Stimulated activated CD8-positive, alpha-beta memory T cell treated with anti-CD3 and anti-CD28 coated beads, Interleukin-15, amount 100 ng/mL, for 1 hour (primary cell): ENCODE measurements around the gene KRT77.
"Not testable (repeated sequence)": the region's sequence is repeated elsewhere in the genome, so short reads cannot be mapped to it uniquely, and the experiment has no call there.

Source experiments
- DNase-seq: peaks from one replicate; pipeline ENCODE4 v3.0.0-alpha.2; 2020; ENCODE audit warnings: low read depth

KRT77 gene

DNA sequence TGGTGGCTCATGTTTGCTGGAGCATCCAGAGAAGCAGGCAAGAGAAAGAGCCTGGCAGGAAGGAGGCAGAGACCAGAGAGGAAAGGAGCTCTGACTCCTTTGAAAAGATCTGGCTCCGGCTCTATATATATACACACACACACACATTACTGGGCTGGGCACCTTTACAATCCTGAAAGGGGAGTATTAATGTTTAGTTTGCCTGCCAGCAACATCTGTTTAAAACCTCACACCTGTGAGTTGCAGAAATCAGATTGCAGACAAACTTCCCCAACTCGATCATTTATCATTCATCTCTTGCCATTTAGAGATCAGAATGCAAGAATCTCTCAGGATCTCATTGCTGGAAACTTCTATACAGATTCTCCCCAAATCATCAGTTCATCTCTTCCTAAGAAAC is at the start of gene KRT77:
TSS of gene KRT77 (minus strand) at position 101 of the 400 bp plus-strand sequence. CDS start at position 11, 90 bp downstream.
- DNase-seq, result no peak

DNA sequence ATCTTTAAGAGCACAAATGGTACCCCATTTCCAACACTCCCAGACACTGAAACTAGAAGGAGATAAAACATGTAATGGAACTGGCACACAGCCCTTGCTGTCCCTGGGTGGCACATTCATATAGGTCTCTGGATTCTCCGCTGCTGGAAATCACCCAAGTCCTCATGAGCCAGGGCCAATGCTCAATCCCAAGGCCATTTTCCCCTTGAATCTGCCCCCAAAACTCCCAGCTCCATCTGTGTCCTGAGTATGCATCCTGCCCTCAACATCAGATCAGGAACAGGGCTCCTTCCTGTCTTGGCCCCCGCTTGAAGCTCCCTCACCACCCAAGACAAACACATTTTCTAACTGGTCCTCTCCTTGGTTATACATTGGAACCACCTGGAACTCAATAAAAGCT is 49.2 kb upstream of the KRT77 start:
- no peak for DNase-seq

DNA sequence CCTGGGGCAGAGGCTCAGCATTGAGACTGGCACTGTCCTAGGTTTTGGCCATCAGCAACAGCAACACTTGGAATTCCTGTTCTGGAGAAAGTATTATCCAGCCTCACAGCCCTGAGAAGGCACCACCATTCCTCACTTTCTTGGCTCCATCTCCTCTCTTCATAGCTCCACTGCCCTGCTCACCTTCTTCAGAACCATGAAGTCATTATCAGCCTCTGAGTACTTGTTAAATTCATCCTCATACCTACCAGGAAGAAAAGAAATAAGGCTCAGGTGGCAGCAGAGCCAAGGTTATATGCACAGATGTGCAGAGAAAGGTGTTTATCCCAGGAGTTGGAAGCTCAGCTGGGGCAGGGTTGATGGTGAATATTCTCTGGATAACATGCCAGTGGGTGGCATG is 48.5 kb upstream of the KRT77 start:
- DNase-seq, result no peak

DNA sequence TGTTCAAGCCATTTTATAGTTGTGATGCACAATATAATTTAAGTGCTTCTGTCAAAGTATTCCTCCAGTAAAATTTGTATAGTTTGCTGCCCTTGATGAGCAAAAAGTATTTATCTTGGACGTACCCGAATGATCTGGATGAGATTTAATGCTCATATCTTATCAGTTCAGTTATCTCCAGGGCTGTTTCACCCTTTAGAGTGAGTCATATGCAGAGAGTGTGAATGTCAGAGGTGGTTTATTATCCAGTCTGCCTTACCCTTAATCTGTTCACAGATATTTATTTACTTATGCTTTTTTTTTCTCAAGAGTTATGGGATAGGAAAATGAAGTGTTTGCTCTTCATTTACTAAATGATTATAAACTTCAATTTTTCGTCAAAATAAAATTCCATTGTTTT is 47.2 kb upstream of the KRT77 start:
- not testable (repeated sequence) for DNase-seq

DNA sequence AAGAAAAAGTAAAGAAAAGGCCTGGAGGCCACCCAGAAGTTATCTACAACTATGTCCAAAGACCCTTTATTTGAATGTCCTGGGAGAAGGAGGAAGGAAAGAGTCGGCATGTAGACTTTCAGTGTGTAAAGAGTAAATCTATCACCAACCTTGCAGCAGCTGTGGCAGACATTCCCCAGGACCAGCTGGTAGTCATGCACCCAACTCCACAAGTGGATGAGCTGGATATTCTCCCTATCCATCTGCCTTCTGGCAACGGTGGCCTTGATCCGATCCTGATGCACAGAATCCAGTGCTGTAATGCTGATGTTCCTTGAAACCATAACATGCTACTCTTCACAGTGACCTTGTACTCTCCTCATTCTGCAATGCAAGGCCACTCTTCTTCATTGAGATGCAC is 46.5 kb upstream of the KRT77 start:
- DNase-seq, result no peak

DNA sequence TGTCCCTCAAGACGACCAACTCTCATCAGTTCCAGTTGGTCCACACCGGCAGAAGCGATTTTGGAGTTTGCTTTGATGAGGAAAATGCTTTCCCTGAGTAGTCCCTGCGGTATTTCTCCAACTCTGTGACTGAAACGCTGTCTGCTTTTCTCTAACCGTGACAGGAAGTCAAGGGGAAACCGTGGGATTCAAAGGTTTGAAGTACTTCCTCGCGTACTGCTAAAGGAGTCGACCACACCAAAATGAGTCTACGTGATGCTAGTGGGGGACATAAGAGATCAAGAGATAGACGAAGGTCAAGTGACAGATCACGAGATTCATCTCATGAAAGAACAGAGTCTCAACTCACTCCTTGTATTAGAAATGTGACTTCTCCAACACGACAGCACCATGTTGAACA is 45.3 kb upstream of the KRT77 start:
- DNase-seq, result no peak

DNA sequence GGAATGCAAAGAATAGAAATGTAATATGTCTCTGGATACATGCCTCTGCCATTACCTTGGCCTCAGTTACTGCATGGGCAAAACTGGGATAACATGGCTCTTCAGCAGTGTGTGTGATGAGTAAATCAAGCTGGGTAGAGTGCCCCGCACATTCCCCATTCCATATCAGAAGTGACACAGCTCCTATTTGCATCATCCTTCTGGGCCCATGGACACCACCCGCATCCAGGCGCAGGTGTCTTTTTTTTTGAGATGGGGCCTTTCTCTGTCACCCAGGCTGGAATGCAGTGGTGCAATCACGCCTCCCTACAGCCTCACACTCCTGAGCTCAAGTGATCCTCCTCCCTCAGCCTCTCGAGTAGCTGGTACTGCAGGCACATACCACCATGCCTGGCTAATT is 42.2 kb upstream of the KRT77 start:
- DNase-seq, result no peak

DNA sequence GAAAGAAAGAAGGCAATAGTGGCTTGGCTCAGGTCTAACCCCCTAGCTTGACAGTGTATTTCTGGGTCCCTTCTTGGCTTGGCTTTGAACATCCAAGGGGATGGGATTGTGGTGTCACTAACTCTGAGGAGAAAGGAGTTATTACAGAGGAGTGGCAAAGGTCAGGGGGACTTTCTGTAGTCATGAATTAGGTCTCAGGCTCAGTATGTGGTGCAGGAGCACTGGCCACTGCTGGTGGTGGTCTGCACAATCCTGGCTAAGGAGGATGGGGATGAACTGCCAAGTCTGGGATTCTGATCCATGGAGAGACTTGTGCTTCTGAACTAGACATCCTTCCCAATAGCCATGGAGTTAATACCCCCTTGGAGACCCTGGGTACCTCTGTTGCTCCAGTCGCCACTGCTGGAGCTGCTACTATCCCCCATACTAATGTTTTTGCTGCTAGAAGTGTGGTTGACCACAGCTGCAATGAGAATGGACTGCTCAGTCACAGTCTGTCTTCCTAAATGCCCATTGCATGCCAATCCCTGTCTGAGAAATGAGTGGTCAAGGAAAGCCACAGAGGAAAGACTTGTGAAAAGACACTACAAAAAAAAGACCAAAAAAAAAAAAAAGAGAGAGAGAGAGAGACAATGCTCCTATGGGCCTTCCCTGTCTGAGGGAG is 41.3 kb upstream of the KRT77 start:
- DNase-seq, result no peak

DNA sequence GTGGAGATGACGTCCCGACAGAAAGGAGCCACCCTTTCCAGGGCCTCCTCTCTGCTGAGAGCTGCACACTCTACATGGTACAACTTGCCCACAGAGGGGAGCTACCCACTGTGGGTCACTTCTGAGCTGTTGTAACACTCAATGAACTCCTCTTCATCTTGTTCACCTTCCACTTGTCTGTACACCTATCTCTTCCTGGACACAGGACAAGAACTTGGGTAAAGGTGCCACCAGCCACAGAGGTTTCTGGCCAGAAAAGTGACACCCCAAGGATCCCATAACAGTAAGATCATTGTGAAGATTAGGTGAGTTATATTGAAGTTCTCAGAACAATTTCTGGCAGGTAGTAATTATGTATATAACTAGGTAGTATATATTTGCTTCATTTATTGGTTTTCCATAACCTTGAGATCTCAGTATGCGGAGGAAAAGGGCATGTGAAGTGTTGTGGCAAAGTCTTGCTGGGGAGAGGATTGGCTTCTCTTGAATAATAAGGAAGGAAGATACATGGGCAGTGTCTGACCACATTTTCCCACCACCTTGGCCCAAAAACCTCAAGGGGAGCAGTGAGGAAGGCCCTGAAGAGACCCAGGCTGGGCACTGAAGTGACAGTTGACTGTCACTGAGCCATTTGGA is 39.6 kb upstream of the KRT77 start:
- DNase-seq, result no peak

DNA sequence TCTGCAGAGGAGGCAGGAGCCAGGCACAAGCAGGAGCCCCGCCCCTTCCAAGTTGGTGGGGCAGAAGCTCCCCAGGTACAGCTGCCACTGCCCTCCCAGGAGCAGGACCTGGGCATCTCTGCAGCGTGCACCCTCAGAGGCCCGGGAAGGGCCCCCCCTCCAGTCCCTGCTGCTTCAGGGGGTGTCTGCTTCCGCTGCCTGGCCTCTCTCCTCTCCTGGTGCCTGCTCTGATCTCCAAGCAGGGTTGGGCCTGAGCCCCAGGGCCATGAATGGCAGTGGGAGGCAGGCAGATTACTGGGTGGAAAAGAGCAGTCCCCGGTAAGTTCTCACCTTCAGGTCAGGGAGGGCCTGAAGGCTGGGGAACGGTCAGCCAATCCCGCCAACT is 38.9 kb upstream of the KRT77 start:
- no peak for DNase-seq

DNA sequence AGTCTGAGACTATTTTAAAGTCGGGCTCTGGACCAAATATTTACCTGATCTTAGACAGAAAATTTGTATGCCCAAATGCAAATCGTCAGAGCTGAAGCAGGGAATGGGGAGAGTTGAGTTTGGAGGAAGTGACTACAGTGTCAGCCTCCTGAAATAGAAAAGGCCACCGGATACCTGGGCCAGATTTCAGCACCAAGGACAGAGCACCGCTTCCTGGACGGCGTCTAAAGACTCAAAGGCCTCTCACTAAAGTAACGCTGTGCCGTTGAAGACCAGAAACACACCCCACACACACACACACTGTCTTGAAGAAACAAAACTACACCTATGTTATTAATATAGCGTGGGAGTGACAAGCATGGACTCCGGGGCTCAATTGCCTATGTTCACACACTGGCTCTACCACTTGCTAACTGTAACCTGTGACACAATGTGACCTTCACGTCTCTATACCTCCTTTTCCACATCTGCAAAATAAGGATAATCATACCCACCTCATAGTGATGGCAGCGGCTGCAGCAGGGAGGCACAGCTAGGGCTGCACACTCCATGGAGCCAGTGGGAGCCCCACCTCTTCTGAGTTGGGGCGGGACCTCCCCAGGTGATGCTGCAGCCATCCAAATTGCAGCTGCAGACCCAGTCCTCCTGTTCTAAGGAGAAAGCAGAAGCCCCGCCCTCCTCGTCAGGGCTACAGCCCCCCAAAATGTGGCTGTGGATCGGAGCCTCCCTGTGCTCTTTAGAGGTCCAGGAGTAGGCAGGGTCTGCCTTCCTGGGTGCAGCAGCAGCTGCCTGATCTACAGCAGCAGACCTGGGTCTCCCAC is 38.3 kb upstream of the KRT77 start:
- DNase-seq, result peak; percentile 54

DNA sequence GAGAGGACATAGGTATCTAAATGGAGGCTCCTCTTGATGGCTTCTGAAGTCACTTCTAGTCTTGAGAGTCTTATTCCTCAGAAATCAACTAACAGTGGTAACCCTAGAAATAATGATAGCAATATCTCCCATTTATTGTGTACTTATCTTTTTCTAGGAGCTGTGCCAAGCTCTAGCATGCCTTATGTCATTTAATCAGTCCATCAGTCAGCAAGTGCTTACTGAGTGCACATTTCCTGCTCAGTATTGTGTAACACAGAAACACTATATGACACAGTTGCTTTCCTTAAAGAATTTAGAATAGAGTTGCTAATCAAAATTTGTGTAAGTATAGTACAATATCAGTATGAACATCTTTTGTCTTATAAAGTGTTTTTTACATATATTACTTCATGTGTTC is 37.3 kb upstream of the KRT77 start:
- no peak for DNase-seq

DNA sequence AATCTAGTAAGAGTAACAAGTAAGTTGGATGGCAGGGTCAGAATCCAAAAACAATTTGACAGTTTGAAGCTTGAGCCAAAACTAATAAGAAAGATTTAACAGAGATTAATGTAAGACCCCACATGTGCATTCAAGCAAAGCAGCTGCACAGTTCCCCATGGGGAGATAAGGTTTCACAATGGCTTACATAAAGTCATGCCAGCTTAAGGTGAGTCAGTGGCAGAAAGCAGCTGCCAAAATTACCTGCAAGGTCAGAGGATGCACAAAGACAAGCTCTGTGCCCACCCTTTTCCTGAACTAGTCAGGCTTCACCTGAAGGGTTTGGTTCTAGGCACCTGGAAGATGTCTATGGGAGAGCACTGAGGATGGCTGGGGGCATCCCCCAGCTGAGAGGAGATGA is 36.6 kb upstream of the KRT77 start:
- no peak for DNase-seq

DNA sequence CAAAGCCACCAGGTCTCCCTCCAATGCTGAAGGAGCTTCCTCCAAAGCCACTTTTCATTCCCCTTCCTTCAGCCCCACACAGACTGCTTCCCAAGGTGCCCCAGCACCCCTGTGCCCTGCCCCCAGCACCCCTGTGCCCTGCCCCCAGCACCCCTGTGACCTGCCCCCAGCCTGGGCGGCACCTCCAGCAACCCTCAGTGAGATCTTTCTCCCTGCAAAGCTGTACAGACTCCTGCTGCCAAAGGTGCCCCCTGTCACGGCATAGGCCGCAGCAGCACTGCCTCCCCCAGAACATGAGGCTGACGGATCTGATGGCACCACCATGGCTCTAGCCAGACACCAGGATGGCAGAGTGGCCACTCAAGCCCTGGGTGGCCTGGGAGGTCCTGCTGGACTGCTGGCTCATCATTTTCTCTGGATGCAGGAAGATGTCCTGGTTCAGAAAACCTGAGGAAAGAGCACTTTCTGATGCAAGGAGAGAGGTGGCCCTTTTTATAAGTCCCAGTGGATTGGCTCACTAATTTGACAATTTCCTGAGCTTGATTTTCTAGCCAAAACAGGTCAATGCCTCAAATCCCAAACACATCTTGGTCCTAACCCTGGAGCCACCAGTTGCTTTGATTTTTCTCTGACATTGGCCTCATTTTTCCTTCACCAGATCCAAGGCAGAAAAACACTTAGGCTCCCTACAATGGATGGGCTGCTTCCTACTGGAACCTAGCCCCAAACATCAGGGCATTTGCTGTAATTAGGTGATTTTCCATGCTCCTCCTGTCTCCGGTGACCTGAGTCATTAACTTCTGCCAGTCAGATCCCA is 32.7 kb upstream of the KRT77 start:
- no peak for DNase-seq

DNA sequence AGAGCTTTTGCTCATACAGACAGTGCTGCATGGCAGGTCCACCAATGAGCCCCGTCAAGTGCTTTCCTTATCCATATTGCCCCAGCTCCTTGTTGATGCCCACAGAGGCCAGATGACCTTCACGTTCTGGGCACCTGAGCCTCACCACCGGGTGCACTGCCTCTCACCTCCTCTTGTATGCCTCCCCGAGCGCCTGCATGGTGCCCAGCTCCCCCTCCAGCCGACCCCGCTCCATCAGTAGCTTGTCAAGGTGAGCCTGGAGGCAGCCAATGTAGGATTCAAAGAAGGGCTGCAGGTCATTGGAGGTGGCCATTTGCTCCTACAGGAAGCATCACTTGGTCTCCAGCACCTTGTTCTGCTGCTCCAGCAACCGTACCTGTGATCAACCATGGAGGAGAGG is 31.8 kb upstream of the KRT77 start:
- no peak for DNase-seq

DNA sequence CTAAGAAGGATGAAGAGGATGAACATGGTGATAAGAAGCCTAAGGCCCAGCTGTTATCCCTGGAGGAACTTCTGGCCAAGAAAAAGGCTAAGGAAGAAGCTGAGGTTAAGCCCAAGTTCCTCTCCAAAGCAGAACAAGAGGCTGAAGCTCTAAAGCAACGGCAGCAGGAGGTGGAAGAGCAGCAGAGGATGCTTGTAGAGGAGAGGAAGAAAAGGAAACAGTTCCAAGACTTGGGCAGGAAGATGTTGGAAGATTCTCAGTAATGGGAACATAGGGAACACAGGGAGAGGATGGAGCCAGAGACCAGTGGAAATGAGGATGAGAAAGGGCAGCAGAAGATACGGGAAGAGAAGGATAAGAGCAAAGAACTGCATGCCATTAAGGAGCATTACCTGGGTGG is 27.5 kb upstream of the KRT77 start:
- no peak for DNase-seq

DNA sequence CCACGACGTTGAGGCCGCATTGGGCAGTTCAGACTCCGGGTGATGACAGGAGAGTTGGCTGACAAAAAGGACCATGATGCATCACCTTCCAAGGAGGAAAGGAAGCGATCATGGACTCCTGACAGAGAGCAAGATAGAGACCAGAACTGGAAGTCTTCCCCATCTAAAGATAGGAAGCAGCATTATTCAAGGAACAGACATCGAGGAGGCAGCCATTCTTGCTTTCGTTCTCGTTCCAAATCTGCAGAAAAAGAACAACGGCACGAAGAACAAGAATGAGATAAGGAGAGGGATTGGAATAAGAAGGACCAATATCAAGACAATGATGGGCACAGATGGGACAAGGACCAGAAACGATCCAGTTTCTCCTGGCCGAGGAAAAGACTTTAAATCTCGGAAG is 27.1 kb upstream of the KRT77 start:
- no peak for DNase-seq

DNA sequence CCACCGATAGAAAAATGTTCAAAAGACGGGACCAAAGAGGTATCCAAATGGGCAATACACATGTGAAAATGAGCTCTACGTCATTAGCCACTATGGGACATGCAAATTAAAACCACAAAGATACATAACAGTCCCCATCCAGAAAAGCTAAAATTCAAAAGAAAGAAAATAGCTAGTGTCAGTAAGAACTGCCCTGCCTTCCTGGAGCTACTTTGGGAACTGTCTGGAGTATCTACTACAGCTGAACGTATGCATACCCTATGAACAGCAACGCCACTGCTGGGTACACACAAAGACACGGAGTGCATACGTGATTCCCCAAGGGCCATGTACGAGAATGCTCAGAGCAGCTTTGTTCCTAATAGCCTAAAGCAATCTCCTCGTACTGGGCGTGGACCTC is 25.8 kb upstream of the KRT77 start:
- DNase-seq, result no peak

DNA sequence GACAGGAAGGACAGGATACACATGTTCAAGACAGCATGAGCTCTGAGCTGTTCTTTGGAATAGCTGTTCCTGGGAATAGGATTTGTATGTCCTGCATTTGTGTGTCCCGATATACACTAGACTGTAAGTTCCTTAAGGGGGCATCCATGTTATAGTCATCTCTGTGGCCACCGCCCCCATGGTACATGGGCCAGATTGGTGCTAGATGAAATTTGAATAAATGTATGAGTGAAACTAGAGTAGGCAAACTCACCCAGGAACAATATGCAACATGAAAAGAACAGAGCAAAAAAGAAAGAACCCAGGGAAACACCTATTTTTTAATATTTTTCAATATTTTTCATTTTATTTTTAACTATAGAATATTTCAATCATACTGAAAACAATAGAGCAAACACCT is 25.1 kb upstream of the KRT77 start:
- no peak for DNase-seq

DNA sequence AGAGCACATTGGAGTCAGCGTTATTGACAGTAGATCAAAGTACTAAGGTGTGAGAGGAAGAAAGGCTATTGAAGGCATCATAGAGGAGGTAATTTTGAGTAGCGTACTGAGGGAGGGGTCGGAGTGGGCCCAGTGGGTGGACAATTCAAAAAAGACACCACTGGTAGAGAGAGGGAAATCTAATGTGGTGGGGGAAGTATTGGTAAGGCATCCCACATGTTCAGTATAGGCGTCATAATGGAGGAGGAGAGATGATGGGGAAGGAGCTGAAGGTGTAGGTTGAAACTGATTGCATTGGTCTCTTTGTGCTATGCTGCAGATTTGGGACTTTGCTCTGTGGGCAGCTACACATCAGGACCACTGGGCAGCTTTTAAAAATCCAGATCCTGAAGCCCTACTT is 23.7 kb upstream of the KRT77 start:
- no peak for DNase-seq

DNA sequence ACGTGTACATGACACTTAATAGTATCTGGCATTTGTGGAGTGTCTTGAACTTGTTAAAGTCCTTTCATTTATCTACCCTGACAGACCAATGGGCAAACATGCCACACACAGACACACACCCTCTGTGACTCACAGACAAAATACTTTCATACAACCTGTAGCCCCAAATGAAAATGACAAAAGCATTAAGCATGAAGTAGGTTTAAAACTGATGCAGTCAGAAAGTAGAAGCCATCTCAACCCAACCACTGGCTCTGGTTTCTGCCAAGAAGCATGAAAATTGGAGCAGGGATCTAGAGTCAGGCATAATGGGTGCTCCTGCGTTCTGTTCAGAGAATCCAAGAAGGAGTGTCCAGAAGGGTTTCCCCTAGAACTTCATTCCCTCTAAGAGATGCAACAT is 23.1 kb upstream of the KRT77 start:
- no peak for DNase-seq

DNA sequence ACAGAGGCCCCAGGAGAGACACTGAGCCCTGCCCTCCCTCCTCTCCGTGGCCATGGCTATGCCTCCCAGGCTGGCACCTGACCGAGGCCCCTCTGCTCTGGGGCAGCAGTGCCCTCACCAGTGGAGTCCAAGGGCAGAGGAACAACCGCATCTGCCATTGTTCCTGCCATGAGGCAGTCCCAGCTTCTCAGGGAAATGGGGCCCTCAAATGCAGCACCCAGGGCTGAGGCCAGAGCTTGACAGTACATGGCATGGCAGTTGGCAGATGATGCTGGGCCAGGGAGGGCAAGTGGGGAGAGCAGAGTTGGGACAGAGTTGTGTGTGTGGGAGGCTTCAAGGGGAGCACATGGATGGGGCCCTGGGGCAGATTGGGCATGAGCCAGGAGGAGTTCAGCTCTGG is 21.1 kb upstream of the KRT77 start:
- no peak for DNase-seq

DNA sequence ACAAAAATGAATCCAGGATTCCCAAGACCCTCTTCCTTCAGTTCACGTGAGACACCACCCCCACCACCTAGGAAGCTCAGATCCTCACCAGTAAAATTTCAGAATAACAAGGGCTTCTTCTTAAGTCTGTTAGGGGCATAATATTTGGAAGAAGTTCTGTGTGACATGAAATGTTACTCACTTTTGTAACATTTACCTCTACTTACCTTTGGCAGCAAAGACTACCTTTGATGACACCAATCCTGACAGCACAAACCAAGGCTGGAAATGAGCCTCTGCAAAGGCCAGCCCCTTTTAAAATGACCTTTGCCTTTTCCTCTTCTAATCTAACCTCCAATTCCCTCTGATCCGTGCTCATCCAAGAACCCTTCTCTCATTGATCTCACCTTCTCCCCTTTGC is 19.4 kb upstream of the KRT77 start:
- DNase-seq, result no peak
